Airway epithelial cell (primary cell): ENCODE measurements around the gene SLC35C1. TPM values are rescaled to one million over a fixed set of nuclear protein-coding genes. Genes with fewer than 3 reads are reported as not detected.

Experiments
- total RNA-seq: library from RNA; depleted of rRNA; stranded (reverse); fragments of >200 nt; gene quantifications from 2 replicates; pipeline ENCODE4 v1.2.3, GENCODE V29; 2015

The SLC35C1 gene
- total RNA-seq, result 12.2 and 13.1 TPM in 2 replicates

DNA sequence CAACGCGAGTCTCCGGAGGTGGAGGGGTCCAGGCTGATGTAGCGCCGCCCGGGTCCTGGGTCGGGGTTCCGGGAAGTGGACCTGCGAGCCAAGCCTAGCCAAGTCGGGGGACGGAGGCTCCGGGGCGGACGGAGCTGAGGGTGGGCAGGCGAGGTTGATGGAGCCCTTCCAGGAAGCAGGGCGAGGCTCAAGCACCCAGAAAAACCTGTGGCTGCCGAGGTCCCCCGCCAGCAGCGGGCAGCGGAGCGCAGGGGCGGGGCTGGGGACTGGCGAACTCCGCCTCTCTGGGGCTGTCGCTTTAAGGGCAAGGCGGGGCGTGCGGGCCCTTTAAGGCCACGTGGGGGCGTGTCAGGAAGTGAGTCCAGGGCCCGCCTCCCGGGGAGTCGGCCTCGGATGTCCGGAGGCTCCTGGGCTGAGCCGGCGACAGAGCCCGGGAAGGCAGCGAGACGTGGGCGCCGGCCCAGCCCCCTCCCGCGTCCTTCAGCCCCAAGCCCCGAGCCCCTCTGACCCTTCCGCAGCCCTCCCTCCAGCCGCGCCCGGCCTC, at the start of gene SLC35C1:
Gene SLC35C1 (plus strand): TSS at position 389 of the 544 bp plus-strand sequence. CDS start 653 bp downstream, outside the sequence.

DNA sequence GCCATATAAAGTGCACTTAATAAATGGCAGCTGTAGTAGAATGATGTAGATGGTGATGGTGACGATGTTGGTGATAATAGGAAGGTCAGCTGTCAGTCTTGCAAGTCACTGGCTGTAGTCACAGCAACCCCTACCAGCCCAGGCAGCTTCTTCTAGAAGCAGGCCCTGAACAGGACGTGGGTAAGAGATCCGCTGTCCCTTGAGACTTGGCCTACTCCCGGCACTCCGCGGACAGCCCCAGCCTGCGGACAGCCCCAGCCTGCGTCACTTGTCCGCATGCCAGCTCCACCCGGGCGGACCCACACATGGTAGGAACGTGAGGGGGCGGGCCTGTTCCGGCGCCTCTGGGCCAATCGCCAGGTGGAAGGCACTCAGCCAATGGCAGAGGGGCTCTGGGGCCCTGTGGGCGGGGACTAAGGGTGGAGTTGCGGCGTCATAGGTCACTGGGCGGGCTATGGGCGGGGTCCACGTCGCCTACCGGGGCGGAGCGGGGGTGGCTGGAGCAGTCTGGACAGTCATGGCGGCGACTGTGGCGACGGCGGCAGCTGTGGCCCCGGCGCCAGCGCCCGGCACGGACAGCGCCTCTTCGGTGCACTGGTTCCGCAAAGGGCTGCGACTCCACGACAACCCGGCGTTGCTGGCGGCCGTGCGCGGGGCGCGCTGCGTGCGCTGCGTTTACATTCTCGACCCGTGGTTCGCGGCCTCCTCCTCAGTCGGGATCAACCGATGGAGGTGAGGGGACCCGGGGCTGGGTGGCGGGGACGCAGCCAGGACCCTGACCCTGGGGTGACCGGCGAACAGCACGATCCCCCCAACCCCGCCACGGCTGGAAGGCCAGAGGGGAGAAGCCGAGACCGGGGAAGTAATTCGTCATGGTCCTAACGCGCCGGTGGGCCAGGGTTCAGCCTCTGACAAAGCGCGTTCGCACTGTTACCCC, 42.3 kb downstream of the SLC35C1 start, which contains the start of gene CRY2:
Gene CRY2 (plus strand): TSS at position 502 of the 937 bp plus-strand sequence. CDS start 16 bp downstream, at position 518.

Other genes starting within 250 kb of the SLC35C1 start
- 0.07 TPM in 1 of 2 replicates, not detected in the other for gene CHST1, start 139.5 kb upstream of the SLC35C1 start, total RNA-seq
- 6.5 and 8.3 TPM in 2 replicates for gene CRY2, start 42.3 kb downstream of the SLC35C1 start, total RNA-seq
- gene MAPK8IP1, start 80.5 kb downstream of the SLC35C1 start, total RNA-seq, result 5.4 and 13.1 TPM in 2 replicates
- 0.21 and 0.23 TPM in 2 replicates for gene FREY1, start 102.1 kb downstream of the SLC35C1 start, total RNA-seq
- gene PEX16, start 112.7 kb downstream of the SLC35C1 start, total RNA-seq, result 34.4 and 40.8 TPM in 2 replicates
- 25.0 and 27.2 TPM in 2 replicates for gene LARGE2, start 117.5 kb downstream of the SLC35C1 start, total RNA-seq